Stimulated activated naive CD8-positive, alpha-beta T cell treated with anti-CD3 and anti-CD28 coated beads, Interleukin-15, amount 100 ng/mL, for 72 hours (primary cell): Measurements from ENCODE around the gene TMEFF2.

Source experiments
- ATAC-seq: fragments of 150-1000 bp; cut with Tn5 transposase; 2 replicates; pipeline ENCODE4 v1.10.0; 2021; ENCODE audit warnings: mild to moderate bottlenecking, moderate library complexity
- DNase-seq, 2 donors: peaks; one replicate each; pipeline ENCODE4 v3.0.0; 2021 to 2022
- H3K27ac Mint-ChIP-seq, 2 donors: one replicate each; pipeline ENCODE4 v1.8.0; 2022; ENCODE audit warnings: mild to moderate bottlenecking in 2 of 2, mixed read lengths in 2 of 2, moderate library complexity in 2 of 2
- H3K27me3 Mint-ChIP-seq: one replicate; pipeline ENCODE4 v1.8.0; 2022; ENCODE audit warnings: mixed read lengths
- H3K4me1 Mint-ChIP-seq: one replicate; pipeline ENCODE4 v1.8.0; 2022; ENCODE audit warnings: mild to moderate bottlenecking, mixed read lengths
- H3K4me3 Mint-ChIP-seq, 2 donors: one replicate each; pipeline ENCODE4 v1.8.0; 2022; ENCODE audit warnings: mild to moderate bottlenecking in 2 of 2, mixed read lengths in 2 of 2, moderate library complexity in 1 of 2
- H3K9me3 Mint-ChIP-seq, 2 donors: one replicate each; pipeline ENCODE4 v1.8.0; 2022; ENCODE audit warnings: mixed read lengths in 2 of 2

Gene TMEFF2

GRCh38 chr2:191965733-191966132, 229.0 kb downstream of the TMEFF2 start:
- no peaks in the 10 kb centered on the region for H3K9me3 Mint-ChIP-seq
- no peak for ATAC-seq
- H3K4me1 Mint-ChIP-seq, result no peaks in the 10 kb centered on the region
- no peak for DNase-seq
- H3K27ac Mint-ChIP-seq, result no peak overlapping the region
- no peak overlapping the region for H3K4me3 Mint-ChIP-seq
- no peaks in the 10 kb centered on the region for H3K27me3 Mint-ChIP-seq

- H3K9me3 Mint-ChIP-seq, result no peaks in the 10 kb centered on the region
- no peak overlapping the region for H3K27ac Mint-ChIP-seq
- no peak overlapping the region for H3K4me3 Mint-ChIP-seq
- no peaks in the 10 kb centered on the region for H3K27me3 Mint-ChIP-seq
- DNase-seq (no peak), ATAC-seq (no peak)
- no peaks in the 10 kb centered on the region for H3K4me1 Mint-ChIP-seq
Measured at GRCh38 chr2:191961556-191961955, 233.2 kb downstream of the TMEFF2 start.

GRCh38 chr2:191959209-191959608, 235.5 kb downstream of the TMEFF2 start:
- DNase-seq (no peak), ATAC-seq (no peak)
- Mint-ChIP-seq H3K4me1 (no peaks in the 10 kb centered on the region), H3K4me3 (no peak overlapping the region), H3K9me3 (no peaks in the 10 kb centered on the region), H3K27me3 (no peaks in the 10 kb centered on the region), H3K27ac (no peak overlapping the region)

- no peaks in the 10 kb centered on the region for H3K4me1 Mint-ChIP-seq
- no peak overlapping the region for H3K4me3 Mint-ChIP-seq
- ATAC-seq, result no peak
- DNase-seq, result no peak
- no peaks in the 10 kb centered on the region for H3K9me3 Mint-ChIP-seq
- H3K27me3 Mint-ChIP-seq, result no peaks in the 10 kb centered on the region
- H3K27ac Mint-ChIP-seq, result no peak overlapping the region
Measured at GRCh38 chr2:191957996-191958860, 236.5 kb downstream of the TMEFF2 start.

- Mint-ChIP-seq H3K27me3 (no peaks in the 10 kb centered on the region), H3K9me3 (no peaks in the 10 kb centered on the region), H3K4me3 (no peak overlapping the region), H3K4me1 (no peaks in the 10 kb centered on the region), H3K27ac (no peak overlapping the region)
- DNase-seq (no peak), ATAC-seq (no peak)
Measured at GRCh38 chr2:191954451-191954850, 240.3 kb downstream of the TMEFF2 start.

- H3K4me1 Mint-ChIP-seq, result no peaks in the 10 kb centered on the region
- no peak overlapping the region for H3K27ac Mint-ChIP-seq
- no peak for DNase-seq
- no peaks in the 10 kb centered on the region for H3K27me3 Mint-ChIP-seq
- ATAC-seq, result no peak
- H3K9me3 Mint-ChIP-seq, result no peaks in the 10 kb centered on the region
- no peak overlapping the region for H3K4me3 Mint-ChIP-seq
Measured at GRCh38 chr2:191952515-191953270, 242.0 kb downstream of the TMEFF2 start.

- ATAC-seq, result no peak
- H3K4me1 Mint-ChIP-seq, result no peaks in the 10 kb centered on the region
- H3K9me3 Mint-ChIP-seq, result no peaks in the 10 kb centered on the region
- no peak overlapping the region for H3K27ac Mint-ChIP-seq
- no peak overlapping the region for H3K4me3 Mint-ChIP-seq
- DNase-seq, result no peak
- H3K27me3 Mint-ChIP-seq, result no peaks in the 10 kb centered on the region
Measured at GRCh38 chr2:191951832-191952231, 242.9 kb downstream of the TMEFF2 start.

- Mint-ChIP-seq H3K27me3 (no peaks in the 10 kb centered on the region), H3K4me1 (no peaks in the 10 kb centered on the region), H3K4me3 (no peak overlapping the region), H3K27ac (no peak overlapping the region), H3K9me3 (no peaks in the 10 kb centered on the region)
- ATAC-seq (no peak), DNase-seq (no peak)
Measured at GRCh38 chr2:191951376-191951775, 243.4 kb downstream of the TMEFF2 start.

- Mint-ChIP-seq H3K4me3 (no peak overlapping the region), H3K4me1 (no peaks in the 10 kb centered on the region), H3K9me3 (no peaks in the 10 kb centered on the region), H3K27me3 (no peaks in the 10 kb centered on the region), H3K27ac (no peak overlapping the region)
- DNase-seq (no peak), ATAC-seq (no peak)
Measured at GRCh38 chr2:191950132-191950874, 244.4 kb downstream of the TMEFF2 start.

GRCh38 chr2:191947235-191947634, 247.5 kb downstream of the TMEFF2 start:
- no peak for DNase-seq
- peaks cover 12% of the 10 kb centered on the region for H3K27me3 Mint-ChIP-seq
- H3K4me3 Mint-ChIP-seq, result no peak overlapping the region
- H3K27ac Mint-ChIP-seq, result no peak overlapping the region
- H3K4me1 Mint-ChIP-seq, result no peaks in the 10 kb centered on the region
- ATAC-seq, result no peak
- H3K9me3 Mint-ChIP-seq, result no peaks in the 10 kb centered on the region

GRCh38 chr2:191946471-191947182, 248.1 kb downstream of the TMEFF2 start:
- Mint-ChIP-seq H3K4me3 (no peak overlapping the region), H3K4me1 (no peaks in the 10 kb centered on the region), H3K9me3 (no peaks in the 10 kb centered on the region), H3K27ac (no peak overlapping the region), H3K27me3 (peaks cover 15% of the 10 kb centered on the region)
- DNase-seq (no peak), ATAC-seq (no peak)

GRCh38 chr2:191945623-191946022, 249.1 kb downstream of the TMEFF2 start:
- Mint-ChIP-seq H3K27ac (no peak overlapping the region), H3K4me1 (no peaks in the 10 kb centered on the region), H3K27me3 (peaks cover 15% of the 10 kb centered on the region), H3K9me3 (no peaks in the 10 kb centered on the region), H3K4me3 (no peak overlapping the region)
- ATAC-seq, result no peak
- DNase-seq, result no peak

GRCh38 chr2:191942739-191943103, 252.0 kb downstream of the TMEFF2 start:
- no peak overlapping the region for H3K27ac Mint-ChIP-seq
- no peaks in the 10 kb centered on the region for H3K9me3 Mint-ChIP-seq
- ATAC-seq, result no peak
- no peaks in the 10 kb centered on the region for H3K4me1 Mint-ChIP-seq
- H3K27me3 Mint-ChIP-seq, result peaks cover 26% of the 10 kb centered on the region
- H3K4me3 Mint-ChIP-seq, result no peak overlapping the region
- DNase-seq, result no peak

GRCh38 chr2:191942090-191942738, 252.5 kb downstream of the TMEFF2 start:
- DNase-seq, result no peak
- no peak overlapping the region for H3K27ac Mint-ChIP-seq
- no peaks in the 10 kb centered on the region for H3K4me1 Mint-ChIP-seq
- no peak for ATAC-seq
- peaks cover 26% of the 10 kb centered on the region for H3K27me3 Mint-ChIP-seq
- no peak overlapping the region for H3K4me3 Mint-ChIP-seq
- no peaks in the 10 kb centered on the region for H3K9me3 Mint-ChIP-seq

- no peak overlapping the region for H3K4me3 Mint-ChIP-seq
- H3K9me3 Mint-ChIP-seq, result no peaks in the 10 kb centered on the region
- H3K27me3 Mint-ChIP-seq, result peaks cover 26% of the 10 kb centered on the region
- H3K4me1 Mint-ChIP-seq, result no peaks in the 10 kb centered on the region
- no peak for ATAC-seq
- no peak overlapping the region for H3K27ac Mint-ChIP-seq
- no peak for DNase-seq
Measured at GRCh38 chr2:191941376-191941929, 253.3 kb downstream of the TMEFF2 start.
